BE2C (cell line): ENCODE data around the gene ARPC2.

Source experiments
- DNase-seq: peaks from one replicate; pipeline ENCODE4 v3.0.0-alpha.2; 2020
- H3K27me3 ChIP-seq: fragments of 250-450 bp; sonication (Bioruptor Pico); 2 replicates; pipeline ENCODE4 v1.5.1; 2020; ENCODE audit warnings: mild to moderate bottlenecking
- H3K36me3 ChIP-seq: fragments of 250-450 bp; sonication (Bioruptor Pico); 2 replicates; pipeline ENCODE4 v1.5.1; 2020; ENCODE audit warnings: mild to moderate bottlenecking
- H3K4me1 ChIP-seq: fragments of 250-450 bp; sonication (Bioruptor Pico); 2 replicates; pipeline ENCODE4 v1.5.1; 2020
- H3K4me3 ChIP-seq: 2 replicates; pipeline ENCODE4 v1.5.1; 2011; ENCODE audit warnings: low read depth, low read length
- H3K9me3 ChIP-seq: fragments of 250-450 bp; sonication (Bioruptor Pico); 2 replicates; pipeline ENCODE4 v1.5.1; 2020
- TF ChIP-seq, protein P1 (sequence below): IDR thresholded peaks from 2 replicates; pipeline ENCODE4 v1.5.1; 2012; ENCODE audit warnings: mild to moderate bottlenecking, low read depth, low read length

Gene ARPC2

DNA sequence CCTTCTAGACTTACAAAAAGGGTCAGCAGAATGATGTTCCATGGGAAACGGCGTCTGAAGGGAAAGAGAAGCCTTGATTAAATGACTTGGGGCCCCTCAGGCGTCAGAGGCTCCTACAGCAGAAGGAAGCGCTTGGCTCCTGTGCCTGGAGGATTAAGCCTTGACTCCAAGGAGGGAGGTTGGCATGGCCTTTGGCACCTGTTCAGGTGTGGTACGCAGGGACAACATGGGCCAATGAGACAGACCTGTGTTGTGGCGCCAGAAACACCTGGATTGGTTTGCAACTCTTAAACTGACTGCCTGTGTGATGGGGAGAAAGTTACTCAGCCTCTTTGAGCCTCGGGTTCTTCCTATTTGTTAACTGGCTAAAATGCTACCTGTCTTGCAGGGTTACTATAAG lies 60.9 kb downstream of the ARPC2 start:
- Histone ChIP-seq H3K9me3 (no peaks in the 10 kb centered on the region), H3K4me3 (no peak overlapping the region), H3K27me3 (no peaks in the 10 kb centered on the region), H3K4me1 (no peaks in the 10 kb centered on the region), H3K36me3 (peaks cover 11% of the 10 kb centered on the region)
- DNase-seq = no peak
- TF ChIP-seq, protein P1, sequence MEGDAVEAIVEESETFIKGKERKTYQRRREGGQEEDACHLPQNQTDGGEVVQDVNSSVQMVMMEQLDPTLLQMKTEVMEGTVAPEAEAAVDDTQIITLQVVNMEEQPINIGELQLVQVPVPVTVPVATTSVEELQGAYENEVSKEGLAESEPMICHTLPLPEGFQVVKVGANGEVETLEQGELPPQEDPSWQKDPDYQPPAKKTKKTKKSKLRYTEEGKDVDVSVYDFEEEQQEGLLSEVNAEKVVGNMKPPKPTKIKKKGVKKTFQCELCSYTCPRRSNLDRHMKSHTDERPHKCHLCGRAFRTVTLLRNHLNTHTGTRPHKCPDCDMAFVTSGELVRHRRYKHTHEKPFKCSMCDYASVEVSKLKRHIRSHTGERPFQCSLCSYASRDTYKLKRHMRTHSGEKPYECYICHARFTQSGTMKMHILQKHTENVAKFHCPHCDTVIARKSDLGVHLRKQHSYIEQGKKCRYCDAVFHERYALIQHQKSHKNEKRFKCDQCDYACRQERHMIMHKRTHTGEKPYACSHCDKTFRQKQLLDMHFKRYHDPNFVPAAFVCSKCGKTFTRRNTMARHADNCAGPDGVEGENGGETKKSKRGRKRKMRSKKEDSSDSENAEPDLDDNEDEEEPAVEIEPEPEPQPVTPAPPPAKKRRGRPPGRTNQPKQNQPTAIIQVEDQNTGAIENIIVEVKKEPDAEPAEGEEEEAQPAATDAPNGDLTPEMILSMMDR = no peak

DNA sequence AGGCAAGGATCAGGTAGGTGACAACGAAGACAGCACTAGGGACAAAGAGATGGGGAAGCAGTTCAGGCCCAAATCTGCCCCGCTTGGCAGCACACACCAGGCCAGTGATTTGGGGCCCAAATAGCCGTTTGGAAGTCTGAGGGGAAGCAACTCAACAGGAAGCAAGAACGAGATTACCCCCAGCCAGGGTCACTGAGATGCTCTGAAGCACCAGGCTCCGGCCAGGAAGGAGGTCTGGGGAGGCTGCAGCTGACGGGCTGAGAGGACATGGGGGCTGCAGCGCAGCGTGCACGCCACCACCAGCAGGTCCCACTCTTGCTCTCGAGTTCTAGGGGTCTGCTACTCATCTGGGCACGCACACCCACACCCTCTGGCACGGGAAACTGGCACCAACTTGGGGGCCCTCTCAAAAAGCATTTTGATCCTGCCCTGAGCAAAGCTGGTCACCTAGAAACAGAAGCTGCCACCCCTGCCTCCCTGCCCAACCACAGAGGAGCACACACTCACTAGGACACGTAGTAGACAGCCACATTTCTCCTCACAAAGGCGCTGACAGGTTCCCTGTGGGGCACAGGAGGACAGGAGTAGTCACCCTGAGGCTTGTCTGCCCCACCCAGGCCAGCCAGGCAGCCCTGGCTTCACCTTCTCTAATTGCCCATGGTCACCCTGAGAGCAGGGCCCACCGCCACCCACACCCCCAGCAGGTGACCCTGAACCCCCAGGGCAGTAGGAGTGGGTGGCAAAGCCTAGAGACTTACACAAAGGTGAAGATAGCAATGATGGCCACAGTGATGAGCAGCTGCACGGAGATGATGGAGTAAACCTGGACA lies 61.8 kb downstream of the ARPC2 start:
- H3K27me3 ChIP-seq = no peaks in the 10 kb centered on the region
- peaks cover 8% of the 10 kb centered on the region for H3K36me3 ChIP-seq

DNA sequence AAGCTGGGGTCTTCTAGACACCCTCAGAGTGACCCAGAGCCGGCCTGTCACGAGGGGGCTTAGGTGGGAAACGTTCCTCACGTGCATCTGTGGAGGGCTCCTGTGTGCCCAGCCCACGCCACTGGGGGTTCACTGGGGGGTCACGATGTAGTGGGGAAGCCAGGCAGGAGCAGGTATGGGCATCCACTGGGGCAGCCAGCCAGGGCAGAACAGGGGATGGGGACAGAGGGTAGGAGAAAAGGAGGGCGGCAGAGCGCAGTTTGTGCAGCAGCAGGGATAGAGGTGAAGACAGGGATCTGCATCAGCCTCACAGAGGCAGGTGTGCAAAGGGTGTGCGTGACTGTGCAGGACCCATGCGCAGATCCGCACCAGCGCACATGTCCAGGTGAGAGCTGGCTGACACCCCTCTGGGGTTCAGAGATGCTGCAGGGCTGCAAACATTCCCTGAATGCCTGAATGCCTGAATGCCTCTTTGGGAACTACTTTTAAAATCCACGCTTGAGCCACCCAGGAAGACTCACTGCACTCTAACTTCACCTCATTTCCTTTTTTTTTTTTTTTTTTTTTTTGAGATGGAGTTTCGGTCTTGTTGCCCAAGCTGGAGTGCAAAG lies 63.4 kb downstream of the ARPC2 start:
- Histone ChIP-seq H3K36me3 (no peaks in the 10 kb centered on the region; the same call in none of the 2 replicates), H3K4me1 (no peaks in the 10 kb centered on the region), H3K9me3 (no peaks in the 10 kb centered on the region), H3K4me3 (no peak overlapping the region), H3K27me3 (no peaks in the 10 kb centered on the region)
- TF ChIP-seq, protein P1 = no peak
- no peak for DNase-seq

More for the DNA sequence above, 61.8 kb downstream of the ARPC2 start:
- no peak for DNase-seq
- Histone ChIP-seq H3K4me3 (no peak overlapping the region), H3K4me1 (no peaks in the 10 kb centered on the region), H3K9me3 (no peaks in the 10 kb centered on the region)
- TF ChIP-seq, protein P1 = no peak

DNA sequence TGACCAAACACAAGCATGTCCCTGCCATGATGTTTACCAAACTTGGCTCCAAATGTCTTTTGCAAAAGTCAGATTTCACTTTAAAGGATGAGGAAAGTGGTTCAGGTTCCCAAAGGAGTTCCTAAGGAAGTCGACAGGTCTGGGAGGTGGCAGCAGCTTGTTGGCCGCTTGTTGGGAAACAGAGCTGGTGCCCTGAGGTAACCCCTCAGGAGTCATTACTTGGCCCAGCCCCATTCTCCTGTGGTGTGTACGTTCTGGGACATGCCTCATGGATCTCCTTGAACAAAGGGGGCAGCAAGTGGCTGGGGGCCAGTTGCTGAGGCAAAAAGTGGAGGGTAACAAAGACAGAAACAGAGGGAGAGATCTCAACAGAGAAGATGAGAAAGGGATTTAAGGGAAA lies 64.5 kb downstream of the ARPC2 start:
- H3K4me1 ChIP-seq = no peaks in the 10 kb centered on the region
- no peaks in the 10 kb centered on the region for H3K36me3 ChIP-seq
- DNase-seq = no peak

DNA sequence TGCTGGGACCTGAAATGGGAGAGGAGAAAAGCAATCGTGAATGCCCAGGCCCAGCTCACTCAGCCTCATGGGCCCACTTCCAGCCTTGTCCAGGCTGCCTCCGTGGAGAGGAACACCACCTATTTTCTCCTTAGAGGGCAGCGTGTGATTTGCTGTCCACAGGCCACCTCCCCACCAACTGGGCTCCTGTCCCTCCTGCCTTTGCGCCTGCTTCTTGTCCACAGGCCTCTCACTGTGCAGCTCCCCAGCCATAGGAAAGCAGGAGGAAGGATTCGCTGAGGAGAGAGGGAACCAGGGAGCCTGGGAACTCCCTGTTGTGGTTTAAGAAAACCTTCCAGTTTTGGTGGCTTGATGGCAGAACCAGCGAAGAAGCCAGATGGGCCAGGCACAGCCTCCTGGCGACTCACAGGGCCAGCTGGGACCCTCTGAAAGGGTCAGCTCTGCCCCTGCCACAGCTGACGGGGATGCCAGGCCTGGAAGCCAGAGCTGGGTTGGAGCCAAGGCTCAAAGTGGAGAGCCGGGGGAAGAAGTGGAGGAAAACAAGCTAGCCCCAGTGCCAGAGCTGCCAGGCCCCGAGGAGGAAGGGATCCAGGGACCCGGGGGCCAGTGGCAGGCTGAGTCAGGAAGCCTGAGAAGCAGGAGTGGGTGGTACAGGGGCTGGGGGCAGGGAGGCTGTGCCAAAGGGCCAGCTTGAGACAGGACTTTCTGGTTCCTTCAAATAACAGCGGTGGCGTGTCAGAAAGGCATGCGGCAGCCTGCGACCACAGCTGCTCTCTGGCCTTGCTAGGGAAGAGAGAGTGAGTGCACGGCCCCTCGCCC lies 65.4 kb downstream of the ARPC2 start:
- H3K4me3 ChIP-seq = no peak overlapping the region
- TF ChIP-seq, protein P1 = no peak
- H3K9me3 ChIP-seq = no peaks in the 10 kb centered on the region
- no peaks in the 10 kb centered on the region for H3K27me3 ChIP-seq
- peaks cover 5% of the 10 kb centered on the region; the same call in 1 of the 2 replicates for H3K4me1 ChIP-seq
- no peaks in the 10 kb centered on the region for H3K36me3 ChIP-seq
- peak; percentile 45 for DNase-seq

More for the DNA sequence above, 64.5 kb downstream of the ARPC2 start:
- H3K9me3 ChIP-seq = no peaks in the 10 kb centered on the region
- no peak overlapping the region for H3K4me3 ChIP-seq
- TF ChIP-seq, protein P1 = no peak
- no peaks in the 10 kb centered on the region for H3K27me3 ChIP-seq
